Measurements from ENCODE around the gene SUPT16H. TPM values are rescaled to one million over a fixed set of nuclear protein-coding genes. Genes with fewer than 3 reads are reported as not detected.

The SUPT16H gene
- total and polyA plus RNA-seq, 2 experiments from 2014 or later, result 187 to 268 TPM

- TF ChIP-seq STAT1 (IDR thresholded peaks at IDR 0.05; ENCODE audit: unreplicated experiment) (no peak), ZNF331 (CRISPR knock-in tag; IDR thresholded peaks at IDR 0.05; ENCODE audit: low read depth) (no peak), EZH2 (IDR thresholded peaks at IDR 0.05; ENCODE audit: low read depth, unreplicated experiment) (no peak), ZNF462 (CRISPR knock-in tag; IDR thresholded peaks at IDR 0.05) (no peak), JUNB (IDR thresholded peaks at IDR 0.05; ENCODE audit: unreplicated experiment) (no peak), EZH2phosphoT487 (IDR thresholded peaks at IDR 0.05; ENCODE audit: unreplicated experiment) (no peak), NANOG (IDR thresholded peaks at IDR 0.05; ENCODE audit: borderline replicate concordance) (no peak), ETS1 (IDR thresholded peaks at IDR 0.05) (no peak), POLR2AphosphoS5 (IDR thresholded peaks at IDR 0.05; ENCODE audit: low read depth) (no peak), ZNF114 (CRISPR knock-in tag; IDR thresholded peaks at IDR 0.05) (no peak), CTCF (conservative IDR thresholded peaks at IDR 0.05; ENCODE audit: low read depth in 2 of 2) (no peak), CREB1 (CRISPR knock-in tag; IDR thresholded peaks at IDR 0.05; ENCODE audit: low read depth) (no peak), REST (IDR thresholded peaks at IDR 0.05; ENCODE audit: unreplicated experiment) (no peak)
- no peak overlapping the region for H3K27ac Mint-ChIP-seq
- no peaks in the 10 kb centered on the region for H3K27me3 ChIP-seq (ENCODE audit: insufficient read depth)
- no peak overlapping the region for H3K4me3 ChIP-seq
- H3K4me2 ChIP-seq, result no peak overlapping the region
- H4K20me1 ChIP-seq (replicated peaks; ENCODE audit: insufficient read depth), result peaks cover 6% of the 10 kb centered on the region
- no peak overlapping the region for H3K27ac ChIP-seq (ENCODE audit: low read depth)
- H3K27me3 Mint-ChIP-seq (ENCODE audit: insufficient read depth, low read depth, poor library complexity), result no peaks in the 10 kb centered on the region
- H3K36me3 ChIP-seq (ENCODE audit: insufficient read depth), result peaks cover 92% of the 10 kb centered on the region
- H2AFZ ChIP-seq, result no peak overlapping the region
- no peaks in the 10 kb centered on the region; the same call in 2 of the 3 replicates for H3K9me3 Mint-ChIP-seq
- H3K4me1 Mint-ChIP-seq, result no peaks in the 10 kb centered on the region
- peaks cover 23% of the 10 kb centered on the region for H3F3A ChIP-seq (replicated peaks; ENCODE audit: low read depth)
- no peak overlapping the region for H3K4me3 Mint-ChIP-seq
- H3K9me2 ChIP-seq (ENCODE audit: insufficient read depth), result no peaks in the 10 kb centered on the region
- H3K36me3 Mint-ChIP-seq (ENCODE audit: low read depth), result peaks cover 97% of the 10 kb centered on the region
- H3K79me2 ChIP-seq (replicated peaks; ENCODE audit: insufficient read depth), result no peaks in the 10 kb centered on the region; the same call in 1 of the 2 replicates
- ATAC-seq, result no peak
- DNase-seq (ENCODE audit: low spot score), result no peak
- no peaks in the 10 kb centered on the region for H3K4me1 ChIP-seq (ENCODE audit: insufficient read depth)
Observed at GRCh38 chr14:21356511-21356910, 27.3 kb downstream of the SUPT16H start.

Measured in GM23338 (cell line).